H9 (cell line): Measurements from ENCODE around the gene NFKBIZ. TPM values are rescaled to one million over a fixed set of nuclear protein-coding genes. Genes with fewer than 3 reads are reported as not detected.
A peak's percentile ranks its signal among the peaks of the same experiment; 100 is the strongest.

Source experiments
- DNase-seq: peaks from one replicate; pipeline ENCODE4 v3.0.0-alpha.2; 2017
- H2AFZ ChIP-seq: one replicate; pipeline ENCODE4 v1.6.1; 2013; ENCODE audit warnings: mild to moderate bottlenecking, low read length, control low read depth, moderate library complexity
- H2AK5ac ChIP-seq: 2 replicates; pipeline ENCODE4 v1.6.1; 2013; ENCODE audit warnings: low read length, control low read depth, mixed read lengths; ENCODE audit not compliant: insufficient read length
- H2BK120ac ChIP-seq: one replicate; pipeline ENCODE4 v1.6.1; 2013; ENCODE audit warnings: low read depth, mild to moderate bottlenecking, low read length, control low read depth, inconsistent platforms; ENCODE audit not compliant: poor library complexity, severe bottlenecking
- H2BK12ac ChIP-seq: 2 replicates; pipeline ENCODE4 v1.6.1; 2013; ENCODE audit warnings: low read length, control low read depth, mixed read lengths, low read depth; ENCODE audit not compliant: insufficient read length
- H2BK15ac ChIP-seq: 2 replicates; pipeline ENCODE4 v1.6.1; 2013; ENCODE audit warnings: low read depth, low read length, control low read depth
- H2BK20ac ChIP-seq: one replicate; pipeline ENCODE4 v1.6.1; 2013; ENCODE audit warnings: low read depth, mild to moderate bottlenecking, low read length, control low read depth, inconsistent platforms; ENCODE audit not compliant: poor library complexity, severe bottlenecking
- H2BK5ac ChIP-seq: 2 replicates; pipeline ENCODE4 v1.6.1; 2013; ENCODE audit warnings: low read length, control low read depth, mixed read lengths; ENCODE audit not compliant: insufficient read length
- H3K14ac ChIP-seq: 2 replicates; pipeline ENCODE4 v1.6.1; 2013; ENCODE audit warnings: low read length, control low read depth; ENCODE audit not compliant: insufficient read depth
- H3K18ac ChIP-seq: 2 replicates; pipeline ENCODE4 v1.6.1; 2013; ENCODE audit warnings: low read depth, mild to moderate bottlenecking, mixed read lengths, low read length, control low read depth; ENCODE audit not compliant: insufficient read length
- H3K23ac ChIP-seq: 2 replicates; pipeline ENCODE4 v1.6.1; 2013; ENCODE audit warnings: low read length, control low read depth, mixed read lengths, low read depth; ENCODE audit not compliant: insufficient read length
- H3K23me2 ChIP-seq: 2 replicates; pipeline ENCODE4 v1.6.1; 2013; ENCODE audit warnings: low read depth, mild to moderate bottlenecking, mixed read lengths, low read length, control low read depth; ENCODE audit not compliant: insufficient read length, poor library complexity, severe bottlenecking
- H3K27ac ChIP-seq: 2 replicates; pipeline ENCODE4 v1.5.1; 2013; ENCODE audit warnings: low read length, control low read depth, mixed read lengths, low read depth; ENCODE audit not compliant: insufficient read length
- H3K27me3 ChIP-seq: 2 replicates; pipeline ENCODE4 v1.6.1; 2013; ENCODE audit warnings: low read length, control low read depth, inconsistent platforms; ENCODE audit not compliant: insufficient read depth
- H3K4ac ChIP-seq: 2 replicates; pipeline ENCODE4 v1.6.1; 2013; ENCODE audit warnings: low read depth, mild to moderate bottlenecking, control low read depth, inconsistent platforms, low read length, moderate library complexity
- H3K4me1 ChIP-seq: 2 replicates; pipeline ENCODE4 v1.6.1; 2013; ENCODE audit warnings: low read length, control low read depth, inconsistent platforms; ENCODE audit not compliant: insufficient read depth
- H3K4me2 ChIP-seq: 2 replicates; pipeline ENCODE4 v1.6.1; 2013; ENCODE audit warnings: low read length, control low read depth, mixed read lengths; ENCODE audit not compliant: insufficient read length, insufficient read depth
- H3K56ac ChIP-seq: 2 replicates; pipeline ENCODE4 v1.6.1; 2013; ENCODE audit warnings: low read depth, mild to moderate bottlenecking, mixed read lengths, low read length, control low read depth; ENCODE audit not compliant: insufficient read length
- H3K79me1 ChIP-seq: 2 replicates; pipeline ENCODE4 v1.6.1; 2013; ENCODE audit warnings: low read depth, mild to moderate bottlenecking, moderate library complexity, low read length, control low read depth, inconsistent platforms; ENCODE audit not compliant: insufficient read depth, poor library complexity, severe bottlenecking
- H3K79me2 ChIP-seq: 2 replicates; pipeline ENCODE4 v1.6.1; 2013; ENCODE audit warnings: low read length, control low read depth, inconsistent platforms; ENCODE audit not compliant: insufficient read depth
- H3K9ac ChIP-seq: 2 replicates; pipeline ENCODE4 v1.6.1; 2013; ENCODE audit warnings: low read length, control low read depth, mixed read lengths; ENCODE audit not compliant: insufficient read length; ENCODE audit errors: extremely low read depth
- H3K9me3 ChIP-seq: one replicate; pipeline ENCODE4 v1.6.1; 2013; ENCODE audit warnings: low read depth, low read length, inconsistent platforms; ENCODE audit not compliant: control insufficient read depth
- H3T11ph ChIP-seq: one replicate; pipeline ENCODE4 v1.6.1; 2013; ENCODE audit warnings: mild to moderate bottlenecking, low read length, control low read depth, inconsistent platforms
- H4K20me1 ChIP-seq: one replicate; pipeline ENCODE4 v1.6.1; 2013; ENCODE audit not compliant: control insufficient read depth, insufficient read length, insufficient read depth
- H4K5ac ChIP-seq: 2 replicates; pipeline ENCODE4 v1.6.1; 2013; ENCODE audit warnings: low read depth, mild to moderate bottlenecking, mixed read lengths, low read length, control low read depth; ENCODE audit not compliant: insufficient read length
- H4K8ac ChIP-seq: replicated peaks from 2 replicates; pipeline ENCODE4 v1.6.1; 2013; ENCODE audit warnings: low read length, control low read depth, mixed read lengths, low read depth; ENCODE audit not compliant: insufficient read length
- H4K91ac ChIP-seq: 2 replicates; pipeline ENCODE4 v1.6.1; 2013; ENCODE audit warnings: low read depth, mild to moderate bottlenecking, moderate library complexity, mixed read lengths, low read length, control low read depth; ENCODE audit not compliant: insufficient read length
- H3K27ac Mint-ChIP-seq, 3 experiments: 2 replicates in 2 of 3; 3 replicates in 1 of 3; pipeline ENCODE4 v1.8.0; 2020 to 2021; ENCODE audit warnings: mixed read lengths in 3 of 3, mild to moderate bottlenecking in 1 of 3, moderate library complexity in 1 of 3
- H3K27me3 Mint-ChIP-seq: 2 replicates; pipeline ENCODE4 v1.8.0; 2021; ENCODE audit warnings: low read depth, mild to moderate bottlenecking, moderate library complexity, mixed read lengths
- H3K36me3 Mint-ChIP-seq, 3 experiments: 2 replicates in 2 of 3; 3 replicates in 1 of 3; pipeline ENCODE4 v1.8.0; 2020 to 2021; ENCODE audit warnings: low read depth in 3 of 3, mixed read lengths in 3 of 3; ENCODE audit not compliant: insufficient read depth in 1 of 3
- H3K4me1 Mint-ChIP-seq, 2 experiments: 2 replicates each; pipeline ENCODE4 v1.8.0; 2020; ENCODE audit warnings: mixed read lengths in 2 of 2
- H3K4me3 Mint-ChIP-seq, 2 experiments: 2 replicates in 1 of 2; 3 replicates in 1 of 2; pipeline ENCODE4 v1.8.0; 2020 to 2021; ENCODE audit warnings: mild to moderate bottlenecking in 2 of 2, mixed read lengths in 2 of 2, moderate library complexity in 1 of 2
- H3K9me3 Mint-ChIP-seq, 2 experiments: 2 replicates in 1 of 2; 3 replicates in 1 of 2; pipeline ENCODE4 v1.8.0; 2020; ENCODE audit warnings: mild to moderate bottlenecking in 2 of 2, mixed read lengths in 2 of 2, moderate library complexity in 1 of 2
- WGBS: extraction: QIAGEN DNeasy Blood & Tissue Kit; methylation state at CpG from one replicate; pipeline ENCODE4 v1.1.7; 2013; ENCODE audit warnings: missing lambda C conversion rate, low lambda C conversion rate, mixed read lengths; ENCODE audit not compliant: insufficient read length; ENCODE audit errors: extremely low coverage; 5-methylcytosine and 5-hydroxymethylcytosine counted together
- total RNA-seq: library from RNA; stranded (reverse); gene quantifications from 2 replicates; pipeline ENCODE4 v1.2.1, GENCODE V29; 2021
- TF ChIP-seq, protein P1 (sequence below): fragments of 200-600 bp; sonication (generic); conservative IDR thresholded peaks from 3 replicates; pipeline ENCODE4 v1.8.0; 2021; ENCODE audit warnings: antibody characterized with exemption, mild to moderate bottlenecking

The NFKBIZ gene
- total RNA-seq, 1 experiment from 2014 or later, result 11.1 TPM

DNA sequence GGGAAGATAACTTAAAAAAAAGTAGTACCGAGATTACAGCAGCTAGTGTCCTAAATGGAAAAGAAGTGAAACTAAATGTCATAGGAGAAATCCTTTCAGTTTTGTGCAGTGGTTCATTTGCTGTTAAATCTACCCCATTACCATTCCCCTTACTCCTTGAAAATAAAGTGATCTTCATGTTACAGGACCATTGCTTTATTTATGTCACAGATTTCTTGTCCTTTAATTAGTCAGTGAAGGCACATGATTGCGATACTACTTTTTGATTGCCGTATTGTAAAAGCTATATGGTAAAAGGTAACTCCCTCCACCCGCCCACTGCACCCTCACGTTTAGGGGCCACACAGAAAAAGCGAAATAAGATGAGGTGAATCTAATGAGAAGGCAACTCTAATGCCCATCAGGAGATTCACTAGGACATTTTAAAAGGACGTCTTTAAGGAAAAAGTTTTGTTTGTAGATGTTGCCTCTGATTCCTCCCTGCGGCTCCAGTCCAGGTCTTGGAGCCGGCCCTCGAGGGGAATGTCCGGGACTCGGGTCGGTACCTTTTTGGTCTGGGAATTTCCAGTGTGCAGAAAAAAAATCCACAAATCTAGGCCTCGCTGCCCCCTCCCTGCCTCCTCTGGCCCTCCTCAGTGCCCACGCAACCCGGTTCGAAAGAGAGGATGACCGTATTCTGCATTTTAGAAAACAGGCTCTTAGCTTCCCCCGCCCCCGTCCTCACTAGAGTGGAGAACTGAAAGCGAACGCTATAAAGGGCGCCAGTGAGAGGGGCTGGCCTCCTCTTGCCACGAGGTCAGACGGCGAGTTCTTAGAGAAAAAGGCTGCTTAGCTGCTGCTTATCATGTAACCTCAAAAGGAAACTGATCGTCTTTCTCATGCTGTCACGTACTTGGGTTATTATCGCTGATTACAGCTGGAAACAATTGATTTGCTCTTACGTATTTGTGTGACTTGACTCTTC, 21.8 kb upstream of the NFKBIZ start:
- Histone ChIP-seq H2BK20ac (no peak overlapping the region), H2BK12ac (no peak overlapping the region), H4K20me1 (no peaks in the 10 kb centered on the region), H4K5ac (no peak overlapping the region), H3K27ac (no peak overlapping the region), H3K79me2 (no peaks in the 10 kb centered on the region), H3K14ac (peak overlapping the region; percentile 86; the same call in 1 of the 2 replicates), H4K91ac (no peak overlapping the region), H3K4ac (no peak overlapping the region), H2BK15ac (no peak overlapping the region), H2AK5ac (no peak overlapping the region), H3T11ph (no peak overlapping the region), H3K79me1 (no peaks in the 10 kb centered on the region), H3K4me2 (peak overlapping the region; percentile 62), H2BK120ac (no peak overlapping the region), H3K4me1 (no peaks in the 10 kb centered on the region; the same call in 1 of the 2 replicates), H3K9ac (peak overlapping the region; percentile 90), H3K23ac (no peak overlapping the region), H2BK5ac (no peak overlapping the region), H2AFZ (peak overlapping the region; percentile 57), H3K56ac (no peak overlapping the region), H4K8ac (no peak overlapping the region), H3K23me2 (no peaks in the 10 kb centered on the region), H3K9me3 (no peaks in the 10 kb centered on the region), H3K27me3 (no peaks in the 10 kb centered on the region), H3K18ac (peak overlapping the region; percentile 66)
- Mint-ChIP-seq H3K36me3 (peaks cover 0 to 1% (median 0%) of the 10 kb centered on the region in 3 experiments; a peak in 3 of 7 replicates), H3K27ac (peak overlapping the region; percentile 91 to 99 (median 97); a peak in 4 of 7 replicates), H3K4me1 (peaks cover 21 to 28% of the 10 kb centered on the region in 2 experiments), H3K27me3 (no peaks in the 10 kb centered on the region), H3K9me3 (no peaks in the 10 kb centered on the region), H3K4me3 (peak overlapping the region; percentile 89 to 92)
- no CpG with 5 or more reads among the region's 30 CpGs for WGBS
- DNase-seq, result peak; percentile 72
- TF ChIP-seq, protein P1, sequence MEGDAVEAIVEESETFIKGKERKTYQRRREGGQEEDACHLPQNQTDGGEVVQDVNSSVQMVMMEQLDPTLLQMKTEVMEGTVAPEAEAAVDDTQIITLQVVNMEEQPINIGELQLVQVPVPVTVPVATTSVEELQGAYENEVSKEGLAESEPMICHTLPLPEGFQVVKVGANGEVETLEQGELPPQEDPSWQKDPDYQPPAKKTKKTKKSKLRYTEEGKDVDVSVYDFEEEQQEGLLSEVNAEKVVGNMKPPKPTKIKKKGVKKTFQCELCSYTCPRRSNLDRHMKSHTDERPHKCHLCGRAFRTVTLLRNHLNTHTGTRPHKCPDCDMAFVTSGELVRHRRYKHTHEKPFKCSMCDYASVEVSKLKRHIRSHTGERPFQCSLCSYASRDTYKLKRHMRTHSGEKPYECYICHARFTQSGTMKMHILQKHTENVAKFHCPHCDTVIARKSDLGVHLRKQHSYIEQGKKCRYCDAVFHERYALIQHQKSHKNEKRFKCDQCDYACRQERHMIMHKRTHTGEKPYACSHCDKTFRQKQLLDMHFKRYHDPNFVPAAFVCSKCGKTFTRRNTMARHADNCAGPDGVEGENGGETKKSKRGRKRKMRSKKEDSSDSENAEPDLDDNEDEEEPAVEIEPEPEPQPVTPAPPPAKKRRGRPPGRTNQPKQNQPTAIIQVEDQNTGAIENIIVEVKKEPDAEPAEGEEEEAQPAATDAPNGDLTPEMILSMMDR, result no peak
